Measurements from ENCODE around the gene PDCD1LG2. TPM values are rescaled to one million over a fixed set of nuclear protein-coding genes. Genes with fewer than 3 reads are reported as not detected.

Gene PDCD1LG2
- total and polyA plus RNA-seq, 4 donors = 0.46 to 2.5 (median 1.3) TPM

DNA sequence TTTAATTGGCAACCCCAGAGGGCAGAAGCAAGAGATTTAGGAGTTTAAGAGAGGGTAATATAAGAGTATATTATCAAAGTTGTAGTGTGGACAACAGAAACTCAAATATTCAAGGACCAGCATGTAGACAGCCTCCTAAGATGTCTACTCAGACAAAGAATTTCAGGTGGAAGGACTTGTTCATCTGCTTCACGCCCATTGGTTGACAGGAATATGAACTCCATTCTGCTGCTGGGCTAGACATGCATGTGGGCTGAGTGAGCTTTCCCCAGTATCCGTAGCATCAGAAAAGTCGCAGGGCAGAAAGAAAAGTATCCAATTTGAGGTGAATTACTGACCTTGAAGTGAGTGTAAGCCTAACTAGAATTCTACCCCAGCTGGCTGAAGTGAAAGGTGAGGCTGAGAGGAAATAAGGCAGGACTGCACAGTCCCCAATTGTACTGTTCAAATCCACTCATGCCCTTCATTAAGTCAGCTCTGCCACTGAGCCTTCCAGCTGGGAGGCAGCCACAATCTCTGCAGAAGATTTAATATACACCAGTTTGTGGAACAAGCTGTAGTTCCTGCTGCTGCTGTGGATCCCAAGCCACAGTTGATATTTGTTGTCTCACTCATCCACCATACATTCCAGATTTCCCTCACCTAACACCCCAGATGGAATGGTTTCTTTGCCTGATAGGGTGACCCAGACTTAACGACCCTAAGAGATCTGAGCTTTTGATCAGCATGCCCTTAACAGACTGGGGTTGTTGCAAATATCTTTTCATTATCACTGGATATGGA is 41.2 kb downstream of the PDCD1LG2 start:
- DNase-seq (ENCODE audit: low spot score) = no peak
- Histone ChIP-seq H3K4me3 (ENCODE audit: low read depth in 1 of 3, low read length in 3 of 3) (no peak overlapping the region), H3K27ac (ENCODE audit: low read depth in 1 of 2, low read length in 2 of 2) (no peak overlapping the region), H3K9ac (ENCODE audit: low read depth in 1 of 2, low read length in 2 of 2) (no peak overlapping the region), H3K9me3 (ENCODE audit: control insufficient read depth in 4 of 4, low read length in 3 of 4) (no peaks in the 10 kb centered on the region), H3K4me1 (ENCODE audit: control insufficient read depth in 4 of 4, insufficient read depth in 4 of 4, low read length in 3 of 4) (no peaks in the 10 kb centered on the region), H3K27me3 (ENCODE audit: control insufficient read depth in 4 of 4, insufficient read depth in 4 of 4, low read length in 3 of 4) (no peaks in the 10 kb centered on the region), H3K36me3 (ENCODE audit: control insufficient read depth in 4 of 4, insufficient read depth in 3 of 4, low read depth in 1 of 4, low read length in 3 of 4) (no peaks in the 10 kb centered on the region)
- WGBS = 84% methylated on average over 4 of the region's 4 CpGs
- TF ChIP-seq, protein P1, sequence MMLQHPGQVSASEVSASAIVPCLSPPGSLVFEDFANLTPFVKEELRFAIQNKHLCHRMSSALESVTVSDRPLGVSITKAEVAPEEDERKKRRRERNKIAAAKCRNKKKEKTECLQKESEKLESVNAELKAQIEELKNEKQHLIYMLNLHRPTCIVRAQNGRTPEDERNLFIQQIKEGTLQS (IDR thresholded peaks at IDR 0.05) = no peak
- no peak for TF ChIP-seq GABPA (IDR thresholded peaks at IDR 0.05 in 1 of 2, conservative IDR thresholded peaks at IDR 0.05 in 1 of 2)
- no peak for TF ChIP-seq FOXA1 (IDR thresholded peaks at IDR 0.05)
- TF ChIP-seq, protein P2, sequence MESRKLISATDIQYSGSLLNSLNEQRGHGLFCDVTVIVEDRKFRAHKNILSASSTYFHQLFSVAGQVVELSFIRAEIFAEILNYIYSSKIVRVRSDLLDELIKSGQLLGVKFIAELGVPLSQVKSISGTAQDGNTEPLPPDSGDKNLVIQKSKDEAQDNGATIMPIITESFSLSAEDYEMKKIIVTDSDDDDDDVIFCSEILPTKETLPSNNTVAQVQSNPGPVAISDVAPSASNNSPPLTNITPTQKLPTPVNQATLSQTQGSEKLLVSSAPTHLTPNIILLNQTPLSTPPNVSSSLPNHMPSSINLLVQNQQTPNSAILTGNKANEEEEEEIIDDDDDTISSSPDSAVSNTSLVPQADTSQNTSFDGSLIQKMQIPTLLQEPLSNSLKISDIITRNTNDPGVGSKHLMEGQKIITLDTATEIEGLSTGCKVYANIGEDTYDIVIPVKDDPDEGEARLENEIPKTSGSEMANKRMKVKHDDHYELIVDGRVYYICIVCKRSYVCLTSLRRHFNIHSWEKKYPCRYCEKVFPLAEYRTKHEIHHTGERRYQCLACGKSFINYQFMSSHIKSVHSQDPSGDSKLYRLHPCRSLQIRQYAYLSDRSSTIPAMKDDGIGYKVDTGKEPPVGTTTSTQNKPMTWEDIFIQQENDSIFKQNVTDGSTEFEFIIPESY (IDR thresholded peaks at IDR 0.05) = no peak
- no peak for TF ChIP-seq EGR1 (IDR thresholded peaks at IDR 0.05; ENCODE audit: low read depth in 2 of 2)
- no peak for TF ChIP-seq YY1 (IDR thresholded peaks at IDR 0.05)
- TF ChIP-seq SP1 (IDR thresholded peaks at IDR 0.05) = no peak
- no peak for TF ChIP-seq HNF4G (IDR thresholded peaks at IDR 0.05)
- no peak for TF ChIP-seq FOXA2 (IDR thresholded peaks at IDR 0.05)
- TF ChIP-seq NR2F2 (IDR thresholded peaks at IDR 0.05) = no peak
- no peak for TF ChIP-seq TAF1 (conservative IDR thresholded peaks at IDR 0.05)
- no peak for TF ChIP-seq RXRA (IDR thresholded peaks at IDR 0.05)
- TF ChIP-seq, protein P3, sequence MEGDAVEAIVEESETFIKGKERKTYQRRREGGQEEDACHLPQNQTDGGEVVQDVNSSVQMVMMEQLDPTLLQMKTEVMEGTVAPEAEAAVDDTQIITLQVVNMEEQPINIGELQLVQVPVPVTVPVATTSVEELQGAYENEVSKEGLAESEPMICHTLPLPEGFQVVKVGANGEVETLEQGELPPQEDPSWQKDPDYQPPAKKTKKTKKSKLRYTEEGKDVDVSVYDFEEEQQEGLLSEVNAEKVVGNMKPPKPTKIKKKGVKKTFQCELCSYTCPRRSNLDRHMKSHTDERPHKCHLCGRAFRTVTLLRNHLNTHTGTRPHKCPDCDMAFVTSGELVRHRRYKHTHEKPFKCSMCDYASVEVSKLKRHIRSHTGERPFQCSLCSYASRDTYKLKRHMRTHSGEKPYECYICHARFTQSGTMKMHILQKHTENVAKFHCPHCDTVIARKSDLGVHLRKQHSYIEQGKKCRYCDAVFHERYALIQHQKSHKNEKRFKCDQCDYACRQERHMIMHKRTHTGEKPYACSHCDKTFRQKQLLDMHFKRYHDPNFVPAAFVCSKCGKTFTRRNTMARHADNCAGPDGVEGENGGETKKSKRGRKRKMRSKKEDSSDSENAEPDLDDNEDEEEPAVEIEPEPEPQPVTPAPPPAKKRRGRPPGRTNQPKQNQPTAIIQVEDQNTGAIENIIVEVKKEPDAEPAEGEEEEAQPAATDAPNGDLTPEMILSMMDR (IDR thresholded peaks at IDR 0.05; ENCODE audit: low read depth, low read length, missing input control) = no peak
- TF ChIP-seq, protein P4, sequence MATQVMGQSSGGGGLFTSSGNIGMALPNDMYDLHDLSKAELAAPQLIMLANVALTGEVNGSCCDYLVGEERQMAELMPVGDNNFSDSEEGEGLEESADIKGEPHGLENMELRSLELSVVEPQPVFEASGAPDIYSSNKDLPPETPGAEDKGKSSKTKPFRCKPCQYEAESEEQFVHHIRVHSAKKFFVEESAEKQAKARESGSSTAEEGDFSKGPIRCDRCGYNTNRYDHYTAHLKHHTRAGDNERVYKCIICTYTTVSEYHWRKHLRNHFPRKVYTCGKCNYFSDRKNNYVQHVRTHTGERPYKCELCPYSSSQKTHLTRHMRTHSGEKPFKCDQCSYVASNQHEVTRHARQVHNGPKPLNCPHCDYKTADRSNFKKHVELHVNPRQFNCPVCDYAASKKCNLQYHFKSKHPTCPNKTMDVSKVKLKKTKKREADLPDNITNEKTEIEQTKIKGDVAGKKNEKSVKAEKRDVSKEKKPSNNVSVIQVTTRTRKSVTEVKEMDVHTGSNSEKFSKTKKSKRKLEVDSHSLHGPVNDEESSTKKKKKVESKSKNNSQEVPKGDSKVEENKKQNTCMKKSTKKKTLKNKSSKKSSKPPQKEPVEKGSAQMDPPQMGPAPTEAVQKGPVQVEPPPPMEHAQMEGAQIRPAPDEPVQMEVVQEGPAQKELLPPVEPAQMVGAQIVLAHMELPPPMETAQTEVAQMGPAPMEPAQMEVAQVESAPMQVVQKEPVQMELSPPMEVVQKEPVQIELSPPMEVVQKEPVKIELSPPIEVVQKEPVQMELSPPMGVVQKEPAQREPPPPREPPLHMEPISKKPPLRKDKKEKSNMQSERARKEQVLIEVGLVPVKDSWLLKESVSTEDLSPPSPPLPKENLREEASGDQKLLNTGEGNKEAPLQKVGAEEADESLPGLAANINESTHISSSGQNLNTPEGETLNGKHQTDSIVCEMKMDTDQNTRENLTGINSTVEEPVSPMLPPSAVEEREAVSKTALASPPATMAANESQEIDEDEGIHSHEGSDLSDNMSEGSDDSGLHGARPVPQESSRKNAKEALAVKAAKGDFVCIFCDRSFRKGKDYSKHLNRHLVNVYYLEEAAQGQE (IDR thresholded peaks at IDR 0.05) = no peak
- no peak for TF ChIP-seq RAD21 (IDR thresholded peaks at IDR 0.05)
- TF ChIP-seq JUND (IDR thresholded peaks at IDR 0.05) = no peak
- TF ChIP-seq, protein P5, sequence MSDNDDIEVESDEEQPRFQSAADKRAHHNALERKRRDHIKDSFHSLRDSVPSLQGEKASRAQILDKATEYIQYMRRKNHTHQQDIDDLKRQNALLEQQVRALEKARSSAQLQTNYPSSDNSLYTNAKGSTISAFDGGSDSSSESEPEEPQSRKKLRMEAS (IDR thresholded peaks at IDR 0.05) = no peak
- no peak for TF ChIP-seq HNF4A (conservative IDR thresholded peaks at IDR 0.05)
